ENCODE measurements around the gene UNC93B1.

UNC93B1 gene

DNA sequence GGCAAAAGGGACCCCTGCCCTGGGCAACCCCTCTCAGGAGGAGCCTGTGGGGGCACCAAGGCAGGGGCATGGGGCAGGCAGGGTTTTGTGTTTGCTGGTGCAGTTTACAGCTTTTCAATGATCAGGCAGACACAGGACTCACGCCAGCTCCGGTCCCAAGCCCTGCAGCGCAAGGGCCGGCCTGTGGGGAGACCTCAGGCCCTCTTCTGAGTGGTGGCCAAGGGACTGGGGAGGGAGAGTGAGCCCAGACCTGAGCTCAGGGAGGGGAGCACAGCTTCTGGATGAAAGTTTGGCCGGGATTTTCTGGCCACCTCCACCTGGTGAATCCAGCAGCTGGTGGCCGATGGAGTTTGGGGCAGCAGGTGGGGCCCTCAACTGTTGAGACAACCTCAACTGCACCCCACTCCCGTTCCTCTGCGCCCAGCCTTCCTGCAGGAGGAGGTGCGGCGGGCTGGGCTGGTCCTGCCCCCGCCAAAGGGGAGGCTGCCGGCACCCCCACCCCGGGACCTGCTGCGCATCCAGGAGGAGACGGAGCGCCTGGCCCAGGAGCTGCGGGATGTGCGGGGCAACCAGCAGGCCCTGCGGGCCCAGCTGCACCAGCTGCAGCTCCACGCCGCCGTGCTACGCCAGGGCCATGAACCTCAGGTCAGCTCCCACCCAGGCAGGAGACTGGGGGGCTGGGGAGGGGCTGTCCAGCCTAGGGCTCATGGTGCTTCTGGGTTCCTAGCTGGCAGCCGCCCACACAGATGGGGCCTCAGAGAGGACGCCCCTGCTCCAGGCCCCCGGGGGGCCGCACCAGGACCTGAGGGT is 38.5 kb upstream of the UNC93B1 start:
- no peak overlapping the region for H3K4me3 ChIP-seq (ENCODE audit: low read depth, low read length)
- DNase-seq (ENCODE audit: low read depth): no peak
- TF ChIP-seq, protein P1, sequence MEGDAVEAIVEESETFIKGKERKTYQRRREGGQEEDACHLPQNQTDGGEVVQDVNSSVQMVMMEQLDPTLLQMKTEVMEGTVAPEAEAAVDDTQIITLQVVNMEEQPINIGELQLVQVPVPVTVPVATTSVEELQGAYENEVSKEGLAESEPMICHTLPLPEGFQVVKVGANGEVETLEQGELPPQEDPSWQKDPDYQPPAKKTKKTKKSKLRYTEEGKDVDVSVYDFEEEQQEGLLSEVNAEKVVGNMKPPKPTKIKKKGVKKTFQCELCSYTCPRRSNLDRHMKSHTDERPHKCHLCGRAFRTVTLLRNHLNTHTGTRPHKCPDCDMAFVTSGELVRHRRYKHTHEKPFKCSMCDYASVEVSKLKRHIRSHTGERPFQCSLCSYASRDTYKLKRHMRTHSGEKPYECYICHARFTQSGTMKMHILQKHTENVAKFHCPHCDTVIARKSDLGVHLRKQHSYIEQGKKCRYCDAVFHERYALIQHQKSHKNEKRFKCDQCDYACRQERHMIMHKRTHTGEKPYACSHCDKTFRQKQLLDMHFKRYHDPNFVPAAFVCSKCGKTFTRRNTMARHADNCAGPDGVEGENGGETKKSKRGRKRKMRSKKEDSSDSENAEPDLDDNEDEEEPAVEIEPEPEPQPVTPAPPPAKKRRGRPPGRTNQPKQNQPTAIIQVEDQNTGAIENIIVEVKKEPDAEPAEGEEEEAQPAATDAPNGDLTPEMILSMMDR (IDR thresholded peaks at IDR 0.05; ENCODE audit: low read depth, low read length, missing control alignments): no peak

DNA sequence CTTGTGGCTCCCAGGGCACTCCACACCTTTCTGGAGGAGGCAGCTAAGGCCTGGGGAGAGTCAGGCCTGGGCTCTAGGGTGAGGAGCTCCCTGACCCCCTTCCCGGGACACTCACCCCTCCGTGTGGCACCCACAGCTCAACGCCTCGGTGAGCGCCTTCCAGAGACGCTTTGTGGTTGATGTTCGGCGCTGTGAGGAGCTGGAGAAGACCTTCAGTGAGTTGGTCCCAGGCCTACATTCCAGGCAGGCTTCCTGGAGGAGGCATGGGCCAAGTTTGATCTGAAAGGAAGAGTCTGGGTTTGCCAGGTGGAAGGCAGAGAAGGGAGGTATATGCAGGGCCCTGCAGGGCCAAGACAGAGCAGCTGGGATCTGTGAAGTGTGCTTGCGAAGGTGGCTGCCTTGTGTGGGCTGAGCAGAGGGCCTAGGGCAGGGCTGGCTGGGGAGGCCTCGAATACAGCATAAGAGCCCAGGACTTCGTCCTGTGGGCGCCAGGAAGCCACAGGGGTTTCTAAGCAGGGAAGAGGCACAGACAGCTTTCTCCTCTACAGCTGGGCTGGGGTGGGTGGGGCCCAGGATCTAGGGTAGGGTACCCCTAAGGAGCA is 37.8 kb upstream of the UNC93B1 start:
- no peak for DNase-seq (ENCODE audit: low read depth)
- H3K4me3 ChIP-seq (ENCODE audit: low read depth, low read length): no peak overlapping the region
- TF ChIP-seq, protein P1 (IDR thresholded peaks at IDR 0.05; ENCODE audit: low read depth, low read length, missing control alignments): no peak

DNA sequence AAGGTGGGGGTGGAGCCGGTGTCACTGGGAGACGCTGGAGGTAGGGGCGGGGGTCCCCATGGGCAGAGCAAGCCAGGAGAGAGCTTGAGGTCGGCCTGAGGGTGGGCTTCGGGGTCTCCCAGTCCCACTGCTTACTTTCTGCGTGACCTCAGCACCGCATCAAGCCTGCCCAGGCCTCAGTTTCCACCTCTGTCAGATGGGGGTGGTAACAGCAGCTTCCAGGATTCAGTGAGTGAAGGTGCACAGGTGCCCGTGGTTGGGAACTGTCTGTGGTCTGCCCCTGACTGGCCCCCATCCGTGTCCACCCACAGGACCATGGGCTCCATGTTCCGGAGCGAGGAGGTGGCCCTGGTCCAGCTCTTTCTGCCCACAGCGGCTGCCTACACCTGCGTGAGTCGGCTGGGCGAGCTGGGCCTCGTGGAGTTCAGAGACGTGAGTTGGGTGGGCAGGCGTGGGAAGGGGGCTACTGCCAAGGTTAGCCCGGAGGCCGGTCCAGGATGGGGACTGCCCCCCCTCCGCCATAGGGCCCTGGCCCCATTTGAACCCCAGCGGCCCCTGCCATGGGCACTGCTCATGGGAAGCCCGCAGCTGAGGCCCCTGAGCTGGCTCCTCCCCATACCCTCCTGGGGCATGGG is 37.2 kb upstream of the UNC93B1 start:
- DNase-seq (ENCODE audit: low read depth): no peak
- H3K4me3 ChIP-seq (ENCODE audit: low read depth, low read length): peak overlapping the region; percentile 90

GRCh38 chr11:68040101-68040956 is 36.4 kb upstream of the UNC93B1 start:
- H3K4me3 ChIP-seq (ENCODE audit: low read depth, low read length): peak overlapping the region; percentile 90
- TF ChIP-seq, protein P1 (IDR thresholded peaks at IDR 0.05; ENCODE audit: low read depth, low read length, missing control alignments): no peak
- DNase-seq (ENCODE audit: low read depth): no peak

More for the DNA sequence above, 37.2 kb upstream of the UNC93B1 start:
- TF ChIP-seq, protein P1 (IDR thresholded peaks at IDR 0.05; ENCODE audit: low read depth, low read length, missing control alignments): no peak

DNA sequence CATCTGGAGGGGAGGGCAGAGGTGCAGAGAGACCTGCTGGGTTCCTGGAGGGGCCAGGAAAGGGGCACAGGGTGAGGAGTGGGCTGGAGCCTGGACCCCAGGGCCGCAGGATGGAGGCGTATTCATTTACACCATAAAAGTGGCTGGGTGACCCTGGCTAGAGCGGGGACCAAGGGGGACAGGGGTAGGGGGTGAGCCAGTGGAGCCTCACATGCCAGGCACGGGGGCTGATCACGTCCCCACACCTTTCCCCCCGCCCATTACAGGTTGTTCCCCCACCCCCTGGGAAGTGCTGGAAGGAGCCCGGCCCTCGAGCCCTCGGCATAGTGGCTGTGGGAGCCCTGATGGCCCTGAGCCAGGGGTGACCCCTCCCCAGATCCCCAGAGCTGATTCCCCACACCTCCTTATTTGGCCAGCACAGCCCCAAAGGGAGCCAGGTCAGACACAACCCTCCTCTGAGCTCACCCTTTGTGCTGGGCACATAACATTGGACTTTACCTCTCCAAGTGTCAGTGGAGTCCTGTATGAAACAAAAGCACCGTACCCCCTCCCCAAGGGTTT is 35.7 kb upstream of the UNC93B1 start:
- H3K4me3 ChIP-seq (ENCODE audit: low read depth, low read length): peak overlapping the region; percentile 90
- TF ChIP-seq, protein P1 (IDR thresholded peaks at IDR 0.05; ENCODE audit: low read depth, low read length, missing control alignments): no peak
- DNase-seq (ENCODE audit: low read depth): no peak

Measured in GM12864 (cell line).